GM23338 (cell line): ENCODE measurements around the gene COL16A1. TPM values are rescaled to one million over a fixed set of nuclear protein-coding genes. Genes with fewer than 3 reads are reported as not detected.

Source experiments
- ATAC-seq: fragments of 200-7000 bp; cut with Tn5 transposase; 3 replicates; pipeline ENCODE4 v1.9.1; 2020
- DNase-seq: peaks from one replicate; pipeline ENCODE4 v3.0.0-alpha.2; 2015; ENCODE audit warnings: low spot score
- H2AFZ ChIP-seq: fragments of 200-600 bp; sonication (generic); 2 replicates; pipeline ENCODE4 v1.8.0; 2016; ENCODE audit warnings: antibody characterized with exemption, mild to moderate bottlenecking, moderate library complexity
- H3F3A ChIP-seq: fragments of 200-600 bp; sonication (generic); replicated peaks from 2 replicates; pipeline ENCODE4 v1.8.0; 2017; ENCODE audit warnings: antibody characterized with exemption, mixed run types, low read depth
- H3K27ac ChIP-seq: fragments of 200-600 bp; sonication (generic); 2 replicates; pipeline ENCODE4 v1.6.1; 2016; ENCODE audit warnings: low read depth
- H3K27me3 ChIP-seq: fragments of 200-600 bp; sonication (generic); 2 replicates; pipeline ENCODE4 v1.8.0; 2016; ENCODE audit warnings: mild to moderate bottlenecking, mixed run types, moderate library complexity; ENCODE audit not compliant: insufficient read depth
- H3K36me3 ChIP-seq: fragments of 200-600 bp; sonication (generic); 2 replicates; pipeline ENCODE4 v1.8.0; 2016; ENCODE audit warnings: mild to moderate bottlenecking; ENCODE audit not compliant: insufficient read depth
- H3K4me1 ChIP-seq: fragments of 200-600 bp; sonication (generic); 2 replicates; pipeline ENCODE4 v1.8.0; 2016; ENCODE audit warnings: mild to moderate bottlenecking, moderate library complexity; ENCODE audit not compliant: insufficient read depth
- H3K4me2 ChIP-seq: fragments of 200-600 bp; sonication (generic); 2 replicates; pipeline ENCODE4 v1.7.1; 2017; ENCODE audit warnings: mixed run types
- H3K4me3 ChIP-seq: fragments of 200-600 bp; sonication (generic); 2 replicates; pipeline ENCODE4 v1.6.1; 2016; ENCODE audit warnings: mixed run types
- H3K79me2 ChIP-seq: fragments of 200-600 bp; sonication (generic); replicated peaks from 2 replicates; pipeline ENCODE4 v1.8.0; 2017; ENCODE audit warnings: mild to moderate bottlenecking; ENCODE audit not compliant: insufficient read depth
- H3K9me2 ChIP-seq: fragments of 200-600 bp; sonication (generic); 2 replicates; pipeline ENCODE4 v1.8.0; 2017; ENCODE audit not compliant: insufficient read depth
- H4K20me1 ChIP-seq: fragments of 200-600 bp; sonication (generic); replicated peaks from 2 replicates; pipeline ENCODE4 v1.8.0; 2017; ENCODE audit warnings: mild to moderate bottlenecking; ENCODE audit not compliant: insufficient read depth
- H3K27ac Mint-ChIP-seq: 2 replicates; pipeline ENCODE4 v1.8.0; 2020; ENCODE audit warnings: inconsistent platforms, mild to moderate bottlenecking, moderate library complexity, mixed read lengths
- H3K27me3 Mint-ChIP-seq: 3 replicates; pipeline ENCODE4 v1.8.0; 2022; ENCODE audit warnings: low read depth, mild to moderate bottlenecking, moderate library complexity, mixed read lengths, inconsistent platforms; ENCODE audit not compliant: insufficient read depth, poor library complexity
- H3K36me3 Mint-ChIP-seq: 3 replicates; pipeline ENCODE4 v1.8.0; 2021; ENCODE audit warnings: low read depth, mild to moderate bottlenecking, inconsistent platforms, moderate library complexity, mixed read lengths
- H3K4me1 Mint-ChIP-seq: 3 replicates; pipeline ENCODE4 v1.8.0; 2020; ENCODE audit warnings: mild to moderate bottlenecking, inconsistent platforms, mixed read lengths
- H3K4me3 Mint-ChIP-seq: 3 replicates; pipeline ENCODE4 v1.8.0; 2021; ENCODE audit warnings: moderate library complexity, mild to moderate bottlenecking, inconsistent platforms, mixed read lengths
- H3K9me3 Mint-ChIP-seq: 3 replicates; pipeline ENCODE4 v1.8.0; 2020; ENCODE audit warnings: moderate library complexity, mild to moderate bottlenecking, inconsistent platforms, mixed read lengths
- CREB1 ChIP-seq: fragments of 250-450 bp; sonication (Bioruptor Pico); IDR thresholded peaks from 2 replicates; pipeline ENCODE4 v1.5.0; 2020; ENCODE audit warnings: low read depth, mild to moderate bottlenecking, moderate library complexity
- ETS1 ChIP-seq: IDR thresholded peaks from 2 replicates; pipeline ENCODE4 v1.6.1; 2016; ENCODE audit warnings: antibody characterized with exemption
- ZNF462 ChIP-seq: fragments of 250-450 bp; sonication (Bioruptor Pico); IDR thresholded peaks from 2 replicates; pipeline ENCODE4 v1.5.0; 2020; ENCODE audit warnings: mild to moderate bottlenecking, moderate library complexity
- polyA plus RNA-seq: library from polyadenylated mRNA; unstranded; fragments of >200 nt; fragmentation: Nextera tagmentation; extraction: Ambion mirVana; gene quantifications from 2 replicates; pipeline ENCODE4 v1.2.1, GENCODE V29; 2016
- total RNA-seq: library from RNA; depleted of rRNA; stranded (reverse); fragments of >200 nt; shearing (Covaris generic); gene quantifications from 2 replicates; pipeline ENCODE4 v1.2.3, GENCODE V29; 2014

The COL16A1 gene
- total and polyA plus RNA-seq, 2 experiments from 2014 or later: 4.2 to 13.2 TPM

- no peak for TF ChIP-seq ZNF462
Observed at GRCh38 chr1:31628931-31629556, 74.8 kb downstream of the COL16A1 start (continued).

DNA sequence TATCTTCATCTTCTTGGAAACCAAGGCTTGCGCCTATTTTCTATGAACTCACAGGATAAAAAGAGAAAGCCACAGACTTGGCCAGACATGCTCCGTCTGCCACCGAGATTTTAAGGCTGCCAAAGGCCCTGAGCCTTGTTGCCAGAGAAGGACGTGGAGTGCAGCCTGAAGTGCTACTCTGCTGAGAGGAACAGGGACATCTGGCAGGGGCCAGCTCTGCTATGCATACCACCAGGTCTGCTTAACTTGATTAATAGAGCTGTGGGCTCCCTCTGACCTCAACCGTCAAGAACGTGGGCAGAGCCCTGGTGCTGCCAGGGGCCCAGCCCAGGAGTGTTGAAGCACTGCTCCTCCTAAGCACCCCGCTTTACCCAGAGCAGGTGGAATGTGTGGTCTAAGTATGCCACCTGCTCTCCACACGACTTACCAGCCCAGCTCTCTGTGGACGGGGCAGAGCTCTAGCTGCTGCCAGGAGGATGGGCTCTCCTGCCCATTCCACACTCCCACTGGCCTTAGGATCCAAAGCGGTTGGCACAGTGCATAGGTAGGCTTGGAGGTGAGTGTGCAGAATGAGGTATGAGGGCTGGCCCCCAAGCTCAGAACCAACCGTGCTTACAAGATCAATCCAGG lies 75.8 kb downstream of the COL16A1 start:
- 0 out of 2 replicates have a peak, but pooled peaks cover 4% of the 10 kb centered on the region for H3K36me3 ChIP-seq
- no peaks in the 10 kb centered on the region for H3K9me2 ChIP-seq
- H3K4me2 ChIP-seq: no peak overlapping the region
- H3K79me2 ChIP-seq: no peaks in the 10 kb centered on the region
- H3F3A ChIP-seq: no peaks in the 10 kb centered on the region
- no peaks in the 10 kb centered on the region for H3K4me1 ChIP-seq
- Mint-ChIP-seq H3K9me3 (no peaks in the 10 kb centered on the region), H3K27me3 (peaks cover 15% of the 10 kb centered on the region), H3K27ac (no peak overlapping the region; the same call in 1 of the 2 replicates), H3K4me1 (peaks cover 4% of the 10 kb centered on the region; the same call in 2 of the 3 replicates), H3K4me3 (no peak overlapping the region), H3K36me3 (peaks cover 20% of the 10 kb centered on the region)
- H2AFZ ChIP-seq: no peak overlapping the region
- no peak overlapping the region for H3K27ac ChIP-seq
- TF ChIP-seq CREB1 (CRISPR knock-in tag): no peak
- no peak for TF ChIP-seq ETS1
- H3K4me3 ChIP-seq: no peak overlapping the region
- H4K20me1 ChIP-seq: no peaks in the 10 kb centered on the region; the same call in none of the 2 replicates
- ATAC-seq (no peak), DNase-seq (no peak)
- H3K27me3 ChIP-seq: no peaks in the 10 kb centered on the region
